HUES6 (cell line): ENCODE measurements around the gene SYTL3.

Experiments
- H3K27ac ChIP-seq: 2 replicates; pipeline ENCODE4 v1.7.0; 2013; ENCODE audit warnings: low read depth, mild to moderate bottlenecking, low read length, inconsistent platforms
- H3K27me3 ChIP-seq: 2 replicates; pipeline ENCODE4 v1.6.1; 2013; ENCODE audit warnings: low read length; ENCODE audit not compliant: control insufficient read depth, insufficient read depth
- H3K36me3 ChIP-seq: 2 replicates; pipeline ENCODE4 v1.6.1; 2013; ENCODE audit warnings: low read length; ENCODE audit not compliant: control insufficient read depth, insufficient read depth
- H3K4me1 ChIP-seq: 2 replicates; pipeline ENCODE4 v1.6.1; 2013; ENCODE audit warnings: low read length; ENCODE audit not compliant: control insufficient read depth, insufficient read depth
- H3K4me3 ChIP-seq: 2 replicates; pipeline ENCODE4 v1.5.1; 2013; ENCODE audit warnings: low read depth, low read length
- H3K9ac ChIP-seq: one replicate; pipeline ENCODE4 v1.6.1; 2013; ENCODE audit warnings: mild to moderate bottlenecking, low read length
- H3K9me3 ChIP-seq: 2 replicates; pipeline ENCODE4 v1.6.1; 2013; ENCODE audit warnings: low read depth, low read length; ENCODE audit not compliant: control insufficient read depth, insufficient read depth

The SYTL3 gene

DNA sequence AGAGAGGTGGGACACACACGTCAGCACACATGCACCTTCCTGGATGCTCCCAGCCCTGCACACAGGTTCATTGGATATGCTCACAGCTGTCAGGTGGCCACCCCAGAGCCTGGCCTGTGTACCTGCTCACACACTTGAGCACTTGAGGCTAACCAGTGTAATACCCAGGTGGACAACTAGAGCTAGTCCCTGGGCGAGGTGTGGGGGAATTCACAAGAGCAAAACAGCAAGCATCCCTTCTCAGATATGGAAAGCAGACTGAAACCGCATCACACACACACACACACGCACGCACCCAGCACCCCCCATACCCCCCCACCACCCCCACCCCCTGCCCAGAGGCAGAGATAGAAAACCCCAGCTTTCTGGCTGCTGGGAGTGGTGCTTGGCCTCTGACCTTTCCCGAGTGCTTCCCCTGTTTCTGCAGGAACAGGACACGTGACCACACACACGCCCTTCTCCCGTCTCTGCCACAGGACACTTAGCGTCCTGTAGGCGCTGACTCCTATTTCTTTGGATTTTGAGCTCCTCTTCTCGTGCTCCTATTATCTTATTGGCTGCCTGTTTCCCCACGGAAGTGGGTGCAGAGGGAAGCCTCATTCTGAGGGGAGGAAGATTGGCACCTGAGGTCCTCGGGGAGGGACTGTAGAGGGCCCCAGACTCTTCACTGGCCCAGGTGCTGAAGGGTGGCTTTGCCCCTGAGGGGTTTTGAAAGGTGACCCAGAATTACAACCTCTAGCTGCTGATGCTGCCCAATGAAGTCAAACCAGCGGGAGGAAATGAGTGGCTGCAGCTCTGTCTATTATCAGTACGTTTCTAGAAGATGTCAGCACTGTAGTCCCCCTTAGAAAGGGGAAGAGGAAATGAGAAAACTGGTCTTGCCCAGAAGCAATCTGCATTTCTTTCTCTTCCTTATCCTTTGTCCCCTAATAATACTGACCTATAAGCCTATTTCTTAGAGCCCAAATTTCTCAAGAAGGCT, 65.8 kb downstream of the SYTL3 start:
- no peaks in the 10 kb centered on the region for H3K9me3 ChIP-seq
- peaks cover 11% of the 10 kb centered on the region for H3K4me1 ChIP-seq
- H3K27me3 ChIP-seq = no peaks in the 10 kb centered on the region
- H3K27ac ChIP-seq = no peak overlapping the region
- no peak overlapping the region for H3K9ac ChIP-seq
- H3K36me3 ChIP-seq = no peaks in the 10 kb centered on the region
- H3K4me3 ChIP-seq = no peak overlapping the region

DNA sequence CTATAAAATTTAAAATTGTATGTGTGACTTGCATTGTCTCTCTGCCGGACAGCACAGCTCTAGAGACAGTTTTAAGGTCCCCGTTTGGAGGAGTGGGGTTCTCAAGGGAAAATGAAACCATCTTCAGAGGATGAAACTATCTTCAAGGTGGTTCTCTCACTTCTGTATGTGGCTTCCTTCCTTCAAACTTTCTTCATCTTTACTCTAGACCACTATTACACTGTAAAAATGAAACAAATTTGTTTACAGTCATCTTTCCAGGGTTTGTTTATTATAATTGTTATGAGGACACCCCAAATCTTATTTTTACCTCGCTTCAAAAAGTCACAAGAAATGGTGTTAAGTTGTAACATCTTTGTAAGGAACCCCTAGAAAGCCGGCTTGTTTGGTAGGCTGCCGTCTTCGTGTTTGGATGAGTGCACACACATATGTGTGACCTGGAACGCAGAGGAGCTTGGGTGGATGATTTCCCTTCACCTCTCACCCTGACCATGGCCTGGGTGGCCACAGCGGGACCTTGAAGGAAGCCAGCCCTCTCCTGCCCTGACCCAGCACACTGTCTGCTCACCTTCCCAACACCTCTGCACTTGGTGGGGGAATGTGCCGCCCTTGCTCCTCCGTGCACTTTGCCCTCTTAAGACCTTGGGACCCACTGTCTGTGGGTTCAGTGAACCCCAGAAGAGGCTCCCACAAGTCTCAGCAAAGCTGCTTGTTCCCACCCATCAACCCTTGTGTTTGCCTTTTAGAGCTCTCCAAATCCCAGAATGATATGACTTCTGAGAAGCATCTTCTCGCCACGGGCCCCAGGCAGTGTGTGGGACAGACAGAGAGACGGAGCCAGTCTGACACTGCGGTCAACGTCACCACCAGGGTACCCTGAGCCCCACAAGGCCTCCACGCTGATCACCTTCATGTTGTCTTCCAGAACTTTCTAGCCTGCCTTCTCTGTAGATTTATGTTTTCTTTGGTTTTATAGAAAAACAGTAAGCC, 67.8 kb downstream of the SYTL3 start:
- Histone ChIP-seq H3K4me1 (peaks cover 11% of the 10 kb centered on the region), H3K9ac (no peak overlapping the region), H3K27me3 (no peaks in the 10 kb centered on the region), H3K9me3 (no peaks in the 10 kb centered on the region), H3K36me3 (no peaks in the 10 kb centered on the region), H3K27ac (no peak overlapping the region), H3K4me3 (no peak overlapping the region)

- Histone ChIP-seq H3K9ac (no peak overlapping the region), H3K36me3 (no peaks in the 10 kb centered on the region), H3K27ac (no peak overlapping the region), H3K27me3 (no peaks in the 10 kb centered on the region), H3K4me1 (peaks cover 11% of the 10 kb centered on the region), H3K9me3 (no peaks in the 10 kb centered on the region), H3K4me3 (no peak overlapping the region)
These were observed 68.7 kb downstream of the SYTL3 start for GRCh38 chr6:158718461-158719046.

- no peak overlapping the region for H3K9ac ChIP-seq
- H3K36me3 ChIP-seq = no peaks in the 10 kb centered on the region
- H3K27ac ChIP-seq = no peak overlapping the region
- H3K9me3 ChIP-seq = no peaks in the 10 kb centered on the region
- H3K27me3 ChIP-seq = no peaks in the 10 kb centered on the region
- H3K4me3 ChIP-seq = no peak overlapping the region
- peaks cover 7% of the 10 kb centered on the region for H3K4me1 ChIP-seq
These were observed 72.4 kb downstream of the SYTL3 start for GRCh38 chr6:158722176-158722729.

DNA sequence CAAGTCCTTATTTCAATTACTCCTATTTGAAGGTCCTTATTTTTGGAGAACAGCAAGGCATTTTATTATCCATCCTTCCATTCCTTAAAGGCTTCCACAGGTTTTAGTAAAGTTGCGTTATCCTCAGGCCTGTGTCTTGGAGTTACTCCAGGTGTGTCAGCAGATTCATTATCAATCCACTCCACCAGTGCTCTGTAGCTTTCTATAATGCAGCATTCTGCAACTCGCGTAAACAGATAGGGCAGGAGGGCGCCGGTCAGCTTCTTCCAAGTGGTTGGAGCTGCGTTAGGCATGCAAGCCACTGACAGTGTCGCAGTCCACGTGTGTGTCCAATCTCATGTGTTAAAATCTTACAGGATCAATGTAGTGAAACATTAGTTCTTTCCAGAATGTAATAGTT, 75.8 kb downstream of the SYTL3 start:
- Histone ChIP-seq H3K9me3 (peaks cover 5% of the 10 kb centered on the region; the same call in 1 of the 2 replicates), H3K27me3 (no peaks in the 10 kb centered on the region), H3K4me1 (no peaks in the 10 kb centered on the region; the same call in 1 of the 2 replicates), H3K27ac (no peak overlapping the region), H3K9ac (no peak overlapping the region), H3K36me3 (no peaks in the 10 kb centered on the region), H3K4me3 (no peak overlapping the region)

DNA sequence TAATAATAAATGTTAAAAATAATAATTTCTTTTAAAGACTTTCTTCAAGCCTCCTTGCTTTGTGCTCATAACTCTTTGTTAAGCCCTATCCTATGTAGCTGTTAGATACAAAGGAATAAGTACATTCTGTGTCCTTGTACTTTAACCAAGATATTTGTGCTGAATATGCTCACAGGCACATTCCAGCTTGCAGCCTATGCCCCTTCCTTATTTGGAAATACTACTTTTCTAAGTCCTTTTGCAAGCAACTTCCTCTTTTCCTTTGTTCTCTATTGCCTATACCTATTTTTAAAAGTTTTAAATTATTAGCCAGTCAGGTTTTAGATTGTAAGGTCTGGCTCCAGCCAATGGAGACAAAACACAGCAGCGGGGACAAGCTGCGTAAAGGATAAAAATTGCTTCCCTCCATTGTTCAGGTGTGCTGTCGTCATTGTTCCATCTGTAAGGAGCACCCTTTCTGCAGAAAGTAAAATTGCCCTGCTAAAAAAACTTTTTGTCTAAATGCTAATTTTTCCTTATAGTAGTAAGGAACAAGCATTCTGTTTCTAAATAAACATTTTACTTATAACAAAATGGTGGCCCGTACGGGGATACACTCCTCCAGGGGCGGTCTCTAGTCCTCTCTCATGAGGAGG, 80.2 kb downstream of the SYTL3 start:
- no peak overlapping the region for H3K27ac ChIP-seq
- H3K27me3 ChIP-seq = no peaks in the 10 kb centered on the region
- no peak overlapping the region for H3K9ac ChIP-seq
- no peaks in the 10 kb centered on the region for H3K4me1 ChIP-seq
- peaks cover 17% of the 10 kb centered on the region for H3K9me3 ChIP-seq
- H3K36me3 ChIP-seq = no peaks in the 10 kb centered on the region
- no peak overlapping the region for H3K4me3 ChIP-seq

DNA sequence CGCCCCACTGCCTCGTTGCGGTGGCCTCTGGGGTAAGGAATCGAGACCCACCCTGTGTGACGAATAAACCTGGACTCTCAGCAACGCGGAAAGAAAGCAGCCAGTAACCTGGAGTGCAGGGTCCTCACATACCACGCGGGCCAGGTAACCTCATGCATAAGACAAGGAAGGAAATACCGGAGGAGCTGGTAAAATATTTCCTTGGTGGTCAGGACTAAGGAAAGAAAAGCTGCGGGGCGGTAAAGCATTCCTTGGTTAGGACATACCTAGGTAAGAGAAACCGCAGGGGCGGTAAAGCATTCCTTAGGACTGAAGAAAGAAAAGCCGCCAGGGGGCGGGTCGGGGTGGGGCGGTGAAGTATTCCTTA, 80.7 kb downstream of the SYTL3 start:
- Histone ChIP-seq H3K9me3 (peaks cover 17% of the 10 kb centered on the region), H3K27me3 (no peaks in the 10 kb centered on the region), H3K9ac (no peak overlapping the region), H3K4me3 (no peak overlapping the region), H3K36me3 (no peaks in the 10 kb centered on the region), H3K27ac (no peak overlapping the region), H3K4me1 (no peaks in the 10 kb centered on the region)

DNA sequence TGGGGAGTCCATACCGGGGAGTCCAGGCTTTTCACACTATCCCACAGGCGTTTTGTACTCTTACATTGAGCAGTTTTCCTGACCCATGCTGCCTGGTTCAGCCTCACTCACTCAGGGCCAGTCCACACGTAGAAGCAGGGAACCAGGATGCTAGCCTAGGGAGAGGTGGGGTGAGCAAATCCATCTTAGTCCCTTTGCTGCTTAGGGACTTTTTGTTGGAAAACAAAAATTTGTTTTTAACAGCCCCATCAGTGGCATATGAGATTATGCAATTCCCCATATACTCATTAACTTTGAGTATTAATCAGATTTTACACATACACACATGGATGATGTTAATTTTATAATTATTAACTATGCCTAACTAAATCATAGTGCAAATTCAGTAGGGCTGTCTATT, 85.2 kb downstream of the SYTL3 start:
- no peak overlapping the region for H3K9ac ChIP-seq
- H3K27ac ChIP-seq = no peak overlapping the region
- no peak overlapping the region for H3K4me3 ChIP-seq
- no peaks in the 10 kb centered on the region for H3K27me3 ChIP-seq
- no peaks in the 10 kb centered on the region for H3K4me1 ChIP-seq
- peaks cover 22% of the 10 kb centered on the region for H3K9me3 ChIP-seq
- no peaks in the 10 kb centered on the region for H3K36me3 ChIP-seq

- H3K27me3 ChIP-seq = no peaks in the 10 kb centered on the region
- peaks cover 18% of the 10 kb centered on the region for H3K9me3 ChIP-seq
- no peaks in the 10 kb centered on the region for H3K36me3 ChIP-seq
- no peak overlapping the region for H3K9ac ChIP-seq
- H3K27ac ChIP-seq = no peak overlapping the region
- H3K4me1 ChIP-seq = no peaks in the 10 kb centered on the region
- no peak overlapping the region for H3K4me3 ChIP-seq
These were observed 87.3 kb downstream of the SYTL3 start for GRCh38 chr6:158737082-158737709.
